ENCODE results near the gene OR56A3.

DNA sequence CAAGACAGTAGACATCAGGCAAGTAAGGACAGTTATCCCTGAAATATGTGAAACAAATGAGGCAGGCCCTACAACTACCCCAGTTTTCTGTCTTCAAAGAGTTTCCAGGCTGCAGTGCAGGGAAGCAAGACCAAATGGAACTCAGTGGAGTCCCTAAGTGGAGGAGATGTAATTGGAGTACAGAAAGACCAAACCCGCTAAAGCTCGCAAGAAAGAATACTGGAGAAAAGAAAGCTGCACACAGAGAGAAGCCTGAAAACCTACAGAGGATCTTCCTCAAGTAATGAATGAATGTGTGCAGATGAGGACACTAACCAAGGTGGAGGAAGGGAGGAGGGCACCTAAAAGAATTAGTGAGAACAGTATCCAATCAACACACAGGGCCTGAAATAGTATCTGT, 1.3 kb upstream of the OR56A3 start:
- TF ChIP-seq SUZ12 (IDR thresholded peaks at IDR 0.05) = no peak
- no peak for TF ChIP-seq NFRKB (IDR thresholded peaks at IDR 0.05)
- no peak for TF ChIP-seq SP1 (IDR thresholded peaks at IDR 0.05)
- TF ChIP-seq L3MBTL2 (conservative IDR thresholded peaks at IDR 0.05) = no peak
- TF ChIP-seq FOXK2 (IDR thresholded peaks at IDR 0.05) = no peak
- TF ChIP-seq ARNT (IDR thresholded peaks at IDR 0.05) = no peak
- no peak for TF ChIP-seq ELF4 (IDR thresholded peaks at IDR 0.05)
- no peak for TF ChIP-seq FOXA1 (IDR thresholded peaks at IDR 0.05)
- TF ChIP-seq FOXM1 (IDR thresholded peaks at IDR 0.05; ENCODE audit: borderline replicate concordance) = no peak
- no peak for TF ChIP-seq BHLHE40 (IDR thresholded peaks at IDR 0.05; ENCODE audit: borderline replicate concordance)

Data from HEK293T (cell line).